ENCODE data around the gene HS2ST1. TPM values are rescaled to one million over a fixed set of nuclear protein-coding genes. Genes with fewer than 3 reads are reported as not detected.

The HS2ST1 gene
- total RNA-seq, 6 experiments from 2014 or later, result 9.9 to 17.2 (median 13.7) TPM

DNA sequence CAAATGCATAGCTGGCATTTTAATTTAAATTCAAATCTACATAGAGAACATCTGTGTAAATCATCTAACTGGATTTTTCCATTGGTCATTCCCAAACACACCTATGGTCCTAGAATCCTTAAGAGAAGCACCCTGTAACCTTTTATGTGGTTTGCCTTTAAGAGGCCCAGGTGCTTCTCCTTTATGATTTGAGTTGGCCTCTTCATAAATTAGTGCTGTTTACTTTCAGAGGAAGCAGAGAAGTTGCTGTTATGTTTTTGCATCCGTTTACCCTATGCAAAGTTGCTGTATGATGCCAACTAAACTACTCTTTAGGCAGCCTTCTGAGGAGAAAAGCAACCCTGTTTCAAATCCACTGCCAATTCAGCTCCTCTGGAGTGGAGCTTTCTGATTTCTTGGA lies 193.8 kb downstream of the HS2ST1 start:
- TF ChIP-seq, protein P1, sequence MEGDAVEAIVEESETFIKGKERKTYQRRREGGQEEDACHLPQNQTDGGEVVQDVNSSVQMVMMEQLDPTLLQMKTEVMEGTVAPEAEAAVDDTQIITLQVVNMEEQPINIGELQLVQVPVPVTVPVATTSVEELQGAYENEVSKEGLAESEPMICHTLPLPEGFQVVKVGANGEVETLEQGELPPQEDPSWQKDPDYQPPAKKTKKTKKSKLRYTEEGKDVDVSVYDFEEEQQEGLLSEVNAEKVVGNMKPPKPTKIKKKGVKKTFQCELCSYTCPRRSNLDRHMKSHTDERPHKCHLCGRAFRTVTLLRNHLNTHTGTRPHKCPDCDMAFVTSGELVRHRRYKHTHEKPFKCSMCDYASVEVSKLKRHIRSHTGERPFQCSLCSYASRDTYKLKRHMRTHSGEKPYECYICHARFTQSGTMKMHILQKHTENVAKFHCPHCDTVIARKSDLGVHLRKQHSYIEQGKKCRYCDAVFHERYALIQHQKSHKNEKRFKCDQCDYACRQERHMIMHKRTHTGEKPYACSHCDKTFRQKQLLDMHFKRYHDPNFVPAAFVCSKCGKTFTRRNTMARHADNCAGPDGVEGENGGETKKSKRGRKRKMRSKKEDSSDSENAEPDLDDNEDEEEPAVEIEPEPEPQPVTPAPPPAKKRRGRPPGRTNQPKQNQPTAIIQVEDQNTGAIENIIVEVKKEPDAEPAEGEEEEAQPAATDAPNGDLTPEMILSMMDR (IDR thresholded peaks at IDR 0.05), result no peak
- no peak for TF ChIP-seq POLR2A (IDR thresholded peaks at IDR 0.05)
- no peak for ATAC-seq
- DNase-seq, result no peak

DNA sequence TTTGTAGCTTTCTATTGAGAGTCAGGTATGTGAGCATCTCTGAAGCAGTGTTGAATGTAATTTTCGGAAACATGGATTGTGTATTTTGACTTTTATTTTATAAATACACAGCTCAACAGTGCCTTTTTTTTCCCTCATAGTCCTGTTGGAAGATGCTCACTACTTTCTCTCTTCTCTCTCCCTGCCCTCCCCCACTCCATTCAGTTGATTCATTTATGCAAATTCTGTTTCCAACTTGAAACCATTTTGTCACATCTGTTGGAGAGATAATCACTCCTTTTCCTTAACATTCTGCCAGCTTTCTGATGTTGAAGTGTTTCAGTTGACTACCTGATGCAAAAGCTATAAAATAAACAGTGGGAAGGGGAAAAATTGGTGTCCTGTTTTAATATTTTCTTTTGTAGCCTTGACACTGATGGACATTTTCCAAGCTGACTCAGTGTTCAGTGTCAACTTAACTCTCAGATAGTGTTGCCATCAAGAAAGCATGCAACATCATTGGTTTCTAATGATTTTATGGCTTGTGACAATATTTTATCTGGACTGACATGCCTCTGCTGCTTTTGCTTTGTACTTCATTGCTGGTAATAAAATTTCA lies 194.5 kb downstream of the HS2ST1 start:
- 100% methylated on average over 1 of the region's 1 CpG for WGBS (ENCODE audit: insufficient coverage, low coverage, low lambda C conversion rate, missing lambda C conversion rate)

More for the DNA sequence above, 193.8 kb downstream of the HS2ST1 start:
- no peaks in the 10 kb centered on the region for H3K36me3 ChIP-seq
- intact Hi-C loops (cut with DNase I), result no loop called here
- no peak overlapping the region for H3K4me3 ChIP-seq
- no peak overlapping the region for H3K27ac ChIP-seq
- H3K9me3 ChIP-seq, result no peaks in the 10 kb centered on the region
- no peaks in the 10 kb centered on the region for H3K27me3 ChIP-seq
- WGBS (ENCODE audit: insufficient coverage, low coverage, low lambda C conversion rate, missing lambda C conversion rate), result 100% methylated on average over 1 of the region's 1 CpG
- no peaks in the 10 kb centered on the region for H3K4me1 ChIP-seq

GRCh38 chr1:87111659-87112371 lies 197.4 kb downstream of the HS2ST1 start:
- H3K4me1 ChIP-seq, result no peaks in the 10 kb centered on the region
- intact Hi-C loops (cut with DNase I), result no loop called here
- H3K27me3 ChIP-seq, result no peaks in the 10 kb centered on the region
- WGBS (ENCODE audit: insufficient coverage, low coverage, low lambda C conversion rate, missing lambda C conversion rate), result 76% methylated on average over 5 of the region's 5 CpGs
- no peak for DNase-seq
- no peaks in the 10 kb centered on the region for H3K9me3 ChIP-seq
- ATAC-seq, result no peak
- H3K36me3 ChIP-seq, result no peaks in the 10 kb centered on the region
- no peak for TF ChIP-seq POLR2A (IDR thresholded peaks at IDR 0.05)
- TF ChIP-seq, protein P1 (IDR thresholded peaks at IDR 0.05), result no peak
- H3K27ac ChIP-seq, result no peak overlapping the region
- no peak overlapping the region for H3K4me3 ChIP-seq

More for the DNA sequence above, 194.5 kb downstream of the HS2ST1 start:
- H3K4me1 ChIP-seq, result no peaks in the 10 kb centered on the region
- H3K36me3 ChIP-seq, result no peaks in the 10 kb centered on the region
- DNase-seq (no peak), ATAC-seq (no peak)
- H3K27me3 ChIP-seq, result no peaks in the 10 kb centered on the region
- no peak overlapping the region for H3K27ac ChIP-seq
- no peak overlapping the region for H3K4me3 ChIP-seq
- TF ChIP-seq POLR2A (IDR thresholded peaks at IDR 0.05), result no peak
- TF ChIP-seq, protein P1 (IDR thresholded peaks at IDR 0.05), result no peak
- intact Hi-C loops (cut with DNase I), result no loop called here
- H3K9me3 ChIP-seq, result no peaks in the 10 kb centered on the region

- DNase-seq (no peak), ATAC-seq (no peak)
- Histone ChIP-seq H3K27me3 (no peaks in the 10 kb centered on the region), H3K4me1 (no peaks in the 10 kb centered on the region), H3K36me3 (no peaks in the 10 kb centered on the region), H3K27ac (no peak overlapping the region), H3K9me3 (no peaks in the 10 kb centered on the region), H3K4me3 (no peak overlapping the region)
- no peak for TF ChIP-seq POLR2A (IDR thresholded peaks at IDR 0.05)
- TF ChIP-seq, protein P1 (IDR thresholded peaks at IDR 0.05), result no peak
- intact Hi-C loops (cut with DNase I), result no loop called here
- 95% methylated on average over 4 of the region's 5 CpGs for WGBS (ENCODE audit: insufficient coverage, low coverage, low lambda C conversion rate, missing lambda C conversion rate)
Measured at GRCh38 chr1:87113313-87113712, 198.9 kb downstream of the HS2ST1 start.
